Gastrocnemius medialis (tissue), 4 donors: ENCODE results near the gene RADX. TPM values are rescaled to one million over a fixed set of nuclear protein-coding genes. Genes with fewer than 3 reads are reported as not detected.

ENCODE experiments used
- ATAC-seq, 2 donors: fragments of 150-250 bp; one replicate each; pipeline ENCODE4 v1.9.1; 2016
- DNase-seq, 2 donors: peaks; one replicate each; pipeline ENCODE4 v3.0.0-alpha.2; 2019
- H3K27ac ChIP-seq, 4 donors: fragments of 200-600 bp; sonication (generic); 1 replicate in 1 of 4; 2 replicates in 3 of 4; pipeline ENCODE4 v1.5.1; 2016 to 2018; ENCODE audit warnings: mild to moderate bottlenecking in 2 of 4, moderate library complexity in 1 of 4
- H3K27me3 ChIP-seq, 3 donors: fragments of 200-600 bp; sonication (generic) in 2 of 3; 1 replicate in 1 of 3; 2 replicates in 2 of 3; pipeline versions ENCODE4 v1.5.1 to v1.6.0; 2016 to 2019; ENCODE audit warnings: mild to moderate bottlenecking in 1 of 3, moderate library complexity in 1 of 3
- H3K36me3 ChIP-seq, 2 donors: fragments of 200-600 bp; sonication (generic) in 1 of 2; one replicate each; pipeline ENCODE4 v1.5.1; 2017 to 2018
- H3K4me1 ChIP-seq, 2 donors: fragments of 200-600 bp; sonication (generic) in 1 of 2; one replicate each; pipeline ENCODE4 v1.5.1; 2016 to 2017; ENCODE audit warnings: mild to moderate bottlenecking in 2 of 2
- H3K4me3 ChIP-seq, 4 donors: fragments of 200-600 bp; sonication (generic) in 3 of 4; 1 replicate in 1 of 4; 2 replicates in 3 of 4; pipeline ENCODE4 v1.5.1; 2016 to 2019; ENCODE audit warnings: mild to moderate bottlenecking in 2 of 4
- H3K9me3 ChIP-seq, 3 donors: fragments of 200-600 bp; sonication (generic) in 2 of 3; 1 replicate in 1 of 3; 2 replicates in 2 of 3; pipeline ENCODE4 v1.5.1; 2016 to 2019
- POLR2A ChIP-seq, 2 donors: fragments of 450-650 bp; IDR thresholded peaks; one replicate each; pipeline ENCODE4 v1.6.1; 2017; ENCODE audit warnings: antibody characterized with exemption in 2 of 2, mild to moderate bottlenecking in 2 of 2, moderate library complexity in 2 of 2
- in situ Hi-C, 4 donors: fragments of 200-750 bp; cut with MboI; loops; one replicate each; pipeline versions ENCODE4 v1.15.0 to v1.8.0; 2017; ENCODE audit warnings: low sequenced_read_pairs in 4 of 4
- intact Hi-C: fragments of 100-400 bp; cut with DNase I; formaldehyde crosslinking; loops from one replicate; pipeline ENCODE4 v1.15.1; 2023; ENCODE audit warnings: low total_unique reads
- total RNA-seq, 4 donors: library from RNA; depleted of rRNA; stranded (reverse); fragments of >200 nt; gene quantifications; one replicate each; pipeline versions ENCODE4 v1.1.0 to v1.2.3, GENCODE V29; 2016
- TF ChIP-seq, protein P1 (sequence below), 5 experiments: fragments of 450-650 bp in 3 of 5; fragments of 200-600 bp in 2 of 5; sonication (generic) in 2 of 5; IDR thresholded peaks in 4 of 5; conservative IDR thresholded peaks in 1 of 5; 1 replicate in 4 of 5; 2 replicates in 1 of 5; pipeline ENCODE4 v1.5.1; 2016 to 2019; ENCODE audit warnings: antibody characterized with exemption in 5 of 5, mild to moderate bottlenecking in 3 of 5, moderate library complexity in 3 of 5

Gene RADX, protein sequence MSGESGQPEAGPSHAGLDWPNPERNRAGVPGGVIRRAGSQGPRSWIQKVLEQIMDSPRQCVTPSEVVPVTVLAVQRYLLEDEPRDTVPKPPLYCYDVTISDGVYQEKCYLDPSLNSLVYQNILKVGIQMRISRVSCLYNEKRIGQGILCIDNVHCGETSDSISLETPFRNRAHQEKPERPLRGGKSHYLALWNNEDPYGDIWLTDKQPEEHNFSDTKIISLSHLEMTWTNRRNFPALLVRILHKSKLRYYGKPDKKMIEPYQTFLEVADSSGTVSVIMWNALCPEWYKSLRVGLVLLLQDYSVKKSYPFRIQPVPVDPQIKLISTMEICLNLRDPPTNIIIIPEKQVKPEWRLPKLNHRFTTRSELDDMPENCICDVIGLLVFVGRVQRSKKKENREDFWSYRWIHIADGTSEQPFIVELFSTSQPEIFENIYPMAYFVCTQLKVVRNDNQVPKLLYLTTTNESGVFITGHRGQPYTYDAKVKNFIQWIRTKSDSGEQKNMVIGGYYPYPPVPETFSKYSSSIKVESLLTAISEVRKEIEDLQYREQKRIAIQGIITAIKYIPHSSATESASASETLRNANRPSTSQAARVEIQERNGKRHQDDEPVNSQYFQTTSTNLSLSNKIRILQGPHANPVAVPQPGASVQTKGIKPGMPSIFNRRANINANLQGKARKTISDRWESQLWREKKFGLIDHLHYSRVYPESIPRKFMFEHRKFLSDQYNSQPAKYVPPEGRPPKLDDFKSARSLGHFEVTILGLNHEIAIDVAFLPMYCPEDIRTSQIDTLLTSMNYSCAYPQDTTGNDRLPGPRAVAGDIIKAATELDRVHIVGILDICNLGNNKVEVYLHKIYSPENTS
- total RNA-seq: 1 to 10 TPM in 2 of 4 donors, under 1 TPM in 2; 0.12 to 1.7 (median 0.82) TPM

- Histone ChIP-seq H3K27me3 (no peaks in the 10 kb centered on the region), H3K36me3 (no peaks in the 10 kb centered on the region), H3K4me1 (peaks cover 0 to 4% of the 10 kb centered on the region in 2 donors), H3K4me3 (peak within 1 kb of the TSS; percentile 52 to 73 (median 59)), H3K9me3 (no peaks in the 10 kb centered on the region), H3K27ac (peak within 1 kb of the TSS; percentile 20 to 54 (median 46))
- in situ Hi-C loops (loop anchor here in 1 of 4 donors (25.0 kb wide), 1 partner anchor 175 kb away; no protein-coding TSS in a partner anchor), intact Hi-C loops (loop anchor here (5.0 to 10.0 kb wide), 4 partner anchors 115 to 1510 kb away; partner anchors contain the start of genes RNF128 and TBC1D8B)
- ATAC-seq (peak; percentile 84 to 90), DNase-seq (peak; percentile 18 to 70)
- TF ChIP-seq POLR2A (IDR thresholded peaks at IDR 0.05): peak; percentile 33 to 44
- TF ChIP-seq, protein P1, sequence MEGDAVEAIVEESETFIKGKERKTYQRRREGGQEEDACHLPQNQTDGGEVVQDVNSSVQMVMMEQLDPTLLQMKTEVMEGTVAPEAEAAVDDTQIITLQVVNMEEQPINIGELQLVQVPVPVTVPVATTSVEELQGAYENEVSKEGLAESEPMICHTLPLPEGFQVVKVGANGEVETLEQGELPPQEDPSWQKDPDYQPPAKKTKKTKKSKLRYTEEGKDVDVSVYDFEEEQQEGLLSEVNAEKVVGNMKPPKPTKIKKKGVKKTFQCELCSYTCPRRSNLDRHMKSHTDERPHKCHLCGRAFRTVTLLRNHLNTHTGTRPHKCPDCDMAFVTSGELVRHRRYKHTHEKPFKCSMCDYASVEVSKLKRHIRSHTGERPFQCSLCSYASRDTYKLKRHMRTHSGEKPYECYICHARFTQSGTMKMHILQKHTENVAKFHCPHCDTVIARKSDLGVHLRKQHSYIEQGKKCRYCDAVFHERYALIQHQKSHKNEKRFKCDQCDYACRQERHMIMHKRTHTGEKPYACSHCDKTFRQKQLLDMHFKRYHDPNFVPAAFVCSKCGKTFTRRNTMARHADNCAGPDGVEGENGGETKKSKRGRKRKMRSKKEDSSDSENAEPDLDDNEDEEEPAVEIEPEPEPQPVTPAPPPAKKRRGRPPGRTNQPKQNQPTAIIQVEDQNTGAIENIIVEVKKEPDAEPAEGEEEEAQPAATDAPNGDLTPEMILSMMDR (IDR thresholded peaks at IDR 0.05 in 4 of 5, conservative IDR thresholded peaks at IDR 0.05 in 1 of 5): no peak
These were observed at the start of gene RADX for GRCh38 chrX:106611679-106612392. Gene RADX, plus strand, starts transcription at chrX:106611978. Its CDS starts 103 bp downstream, at chrX:106612081.

DNA sequence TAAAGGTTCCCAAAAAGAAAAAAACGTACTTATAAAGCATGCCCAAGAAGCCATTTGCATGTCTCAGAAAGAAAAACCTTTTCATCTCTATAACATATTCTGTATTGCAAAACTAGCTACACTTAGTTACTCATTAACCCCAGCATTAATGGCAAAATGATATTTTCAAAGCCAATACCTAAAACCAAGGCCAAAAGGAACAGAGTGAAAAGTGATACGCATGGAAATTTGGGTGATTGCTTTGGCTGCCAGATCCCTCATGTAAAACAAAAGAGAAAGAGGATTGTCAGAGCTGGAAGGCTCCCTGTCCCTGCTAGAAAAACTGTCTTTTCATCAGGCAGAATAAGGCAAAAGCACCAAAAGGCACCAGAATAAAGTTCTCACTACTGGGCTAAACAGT is 46.8 kb upstream of the RADX start:
- no peak for ATAC-seq

GRCh38 chrX:106566362-106566761 is 45.4 kb upstream of the RADX start:
- intact Hi-C loops (no loop called here), in situ Hi-C loops (no loop called here)
- no peak for TF ChIP-seq POLR2A (IDR thresholded peaks at IDR 0.05)
- TF ChIP-seq, protein P1 (IDR thresholded peaks at IDR 0.05 in 4 of 5, conservative IDR thresholded peaks at IDR 0.05 in 1 of 5): no peak
- Histone ChIP-seq H3K27me3 (peaks cover 0 to 3% (median 0%) of the 10 kb centered on the region in 3 donors), H3K27ac (no peak overlapping the region), H3K9me3 (no peaks in the 10 kb centered on the region), H3K36me3 (no peaks in the 10 kb centered on the region), H3K4me3 (no peak overlapping the region), H3K4me1 (no peaks in the 10 kb centered on the region)
- no peak for ATAC-seq
- no peak for DNase-seq

More for the DNA sequence above, 46.8 kb upstream of the RADX start:
- no peaks in the 10 kb centered on the region for H3K36me3 ChIP-seq
- H3K4me3 ChIP-seq: no peak overlapping the region
- H3K27ac ChIP-seq: no peak overlapping the region
- TF ChIP-seq POLR2A (IDR thresholded peaks at IDR 0.05): no peak
- TF ChIP-seq, protein P1 (IDR thresholded peaks at IDR 0.05 in 4 of 5, conservative IDR thresholded peaks at IDR 0.05 in 1 of 5): no peak
- intact Hi-C loops: no loop called here
- H3K27me3 ChIP-seq: peaks cover 0 to 3% (median 0%) of the 10 kb centered on the region in 3 donors
- no peaks in the 10 kb centered on the region for H3K9me3 ChIP-seq
- DNase-seq: no peak
- no peaks in the 10 kb centered on the region for H3K4me1 ChIP-seq
- in situ Hi-C loops: no loop called here

- DNase-seq: no peak
- no peak for TF ChIP-seq POLR2A (IDR thresholded peaks at IDR 0.05)
- TF ChIP-seq, protein P1 (IDR thresholded peaks at IDR 0.05 in 4 of 5, conservative IDR thresholded peaks at IDR 0.05 in 1 of 5): no peak
- no peak for ATAC-seq
- Histone ChIP-seq H3K9me3 (no peaks in the 10 kb centered on the region), H3K36me3 (no peaks in the 10 kb centered on the region), H3K27me3 (peaks cover 0 to 9% (median 0%) of the 10 kb centered on the region in 3 donors), H3K4me1 (no peaks in the 10 kb centered on the region), H3K27ac (no peak overlapping the region), H3K4me3 (no peak overlapping the region)
- in situ Hi-C loops (no loop called here), intact Hi-C loops (no loop called here)
These were observed 29.9 kb upstream of the RADX start for GRCh38 chrX:106581856-106582255.
